Measurements from ENCODE around the gene TRAF7.

The TRAF7 gene

DNA sequence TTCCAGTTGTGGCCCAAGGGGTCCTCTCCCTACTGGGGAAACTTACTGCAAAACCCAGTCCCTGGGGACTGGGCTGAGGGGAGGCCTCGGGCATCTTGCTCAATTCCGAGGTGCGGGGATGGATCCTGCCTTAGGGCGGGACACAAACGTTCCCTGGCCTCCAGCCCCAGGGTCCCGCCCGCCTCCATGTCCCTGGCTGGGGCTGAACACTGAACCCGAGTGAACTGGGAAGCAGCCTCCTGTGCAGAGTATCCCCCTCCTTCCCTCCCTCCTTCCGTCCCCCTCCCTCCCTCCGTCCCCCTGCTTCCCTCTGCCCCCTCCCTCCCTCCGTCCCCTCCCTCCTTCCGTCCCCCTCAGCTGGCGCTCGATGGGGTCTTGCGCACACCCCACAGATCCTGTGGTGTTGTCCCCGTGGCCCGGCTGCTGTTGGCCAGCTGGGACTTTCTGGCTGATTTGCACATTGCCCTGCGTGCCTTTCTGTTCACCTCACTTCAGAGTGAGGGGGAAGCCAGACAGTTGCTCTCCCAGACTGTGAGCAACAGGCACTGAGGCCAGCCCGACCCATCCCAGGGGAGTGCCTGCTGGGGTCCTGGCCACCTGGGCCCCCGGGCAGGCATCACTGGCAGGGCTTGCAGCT, 5.5 kb downstream of the TRAF7 start:
- TF ChIP-seq SIN3A (IDR thresholded peaks at IDR 0.05; ENCODE audit: borderline replicate concordance, insufficient read depth, low read length) (no peak), FOXP2 (optimal IDR thresholded peaks at IDR 0.05; ENCODE audit: borderline replicate concordance, extremely low read depth, extremely low read length, insufficient read depth) (no peak), TAF1 (IDR thresholded peaks at IDR 0.05; ENCODE audit: borderline replicate concordance, insufficient read depth, low read length) (no peak), POLR2AphosphoS5 (IDR thresholded peaks at IDR 0.05; ENCODE audit: low read depth, low read length) (no peak)
- TF ChIP-seq, protein P1, sequence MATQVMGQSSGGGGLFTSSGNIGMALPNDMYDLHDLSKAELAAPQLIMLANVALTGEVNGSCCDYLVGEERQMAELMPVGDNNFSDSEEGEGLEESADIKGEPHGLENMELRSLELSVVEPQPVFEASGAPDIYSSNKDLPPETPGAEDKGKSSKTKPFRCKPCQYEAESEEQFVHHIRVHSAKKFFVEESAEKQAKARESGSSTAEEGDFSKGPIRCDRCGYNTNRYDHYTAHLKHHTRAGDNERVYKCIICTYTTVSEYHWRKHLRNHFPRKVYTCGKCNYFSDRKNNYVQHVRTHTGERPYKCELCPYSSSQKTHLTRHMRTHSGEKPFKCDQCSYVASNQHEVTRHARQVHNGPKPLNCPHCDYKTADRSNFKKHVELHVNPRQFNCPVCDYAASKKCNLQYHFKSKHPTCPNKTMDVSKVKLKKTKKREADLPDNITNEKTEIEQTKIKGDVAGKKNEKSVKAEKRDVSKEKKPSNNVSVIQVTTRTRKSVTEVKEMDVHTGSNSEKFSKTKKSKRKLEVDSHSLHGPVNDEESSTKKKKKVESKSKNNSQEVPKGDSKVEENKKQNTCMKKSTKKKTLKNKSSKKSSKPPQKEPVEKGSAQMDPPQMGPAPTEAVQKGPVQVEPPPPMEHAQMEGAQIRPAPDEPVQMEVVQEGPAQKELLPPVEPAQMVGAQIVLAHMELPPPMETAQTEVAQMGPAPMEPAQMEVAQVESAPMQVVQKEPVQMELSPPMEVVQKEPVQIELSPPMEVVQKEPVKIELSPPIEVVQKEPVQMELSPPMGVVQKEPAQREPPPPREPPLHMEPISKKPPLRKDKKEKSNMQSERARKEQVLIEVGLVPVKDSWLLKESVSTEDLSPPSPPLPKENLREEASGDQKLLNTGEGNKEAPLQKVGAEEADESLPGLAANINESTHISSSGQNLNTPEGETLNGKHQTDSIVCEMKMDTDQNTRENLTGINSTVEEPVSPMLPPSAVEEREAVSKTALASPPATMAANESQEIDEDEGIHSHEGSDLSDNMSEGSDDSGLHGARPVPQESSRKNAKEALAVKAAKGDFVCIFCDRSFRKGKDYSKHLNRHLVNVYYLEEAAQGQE (IDR thresholded peaks at IDR 0.05; ENCODE audit: insufficient read depth in 1 of 2, low read depth in 2 of 2, low read length in 2 of 2): no peak

DNA sequence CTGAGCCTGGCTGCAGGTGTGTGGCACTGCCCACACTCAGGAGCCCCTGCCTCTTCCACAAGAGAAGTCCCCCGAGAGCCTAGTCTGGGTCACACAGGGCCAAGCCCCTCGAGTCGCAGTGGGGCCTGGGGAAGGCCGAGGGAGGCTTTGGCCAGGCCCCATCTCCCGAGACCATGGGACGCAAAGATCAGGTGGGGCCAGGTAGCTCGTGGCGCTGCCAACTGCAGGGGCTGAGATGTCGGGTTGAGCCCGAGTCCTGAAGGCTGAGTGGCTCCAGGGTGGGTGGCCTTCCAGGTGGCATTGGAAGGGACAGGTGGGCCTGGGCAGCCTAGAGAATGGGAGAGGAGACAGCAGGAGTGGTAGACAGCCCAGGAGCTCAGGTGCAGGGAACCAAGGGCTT, 6.3 kb downstream of the TRAF7 start:
- TF ChIP-seq, protein P1 (IDR thresholded peaks at IDR 0.05; ENCODE audit: insufficient read depth in 1 of 2, low read depth in 2 of 2, low read length in 2 of 2): no peak
- no peak for TF ChIP-seq SIN3A (IDR thresholded peaks at IDR 0.05; ENCODE audit: borderline replicate concordance, insufficient read depth, low read length)
- no peak for TF ChIP-seq FOXP2 (optimal IDR thresholded peaks at IDR 0.05; ENCODE audit: borderline replicate concordance, extremely low read depth, extremely low read length, insufficient read depth)
- TF ChIP-seq TAF1 (IDR thresholded peaks at IDR 0.05; ENCODE audit: borderline replicate concordance, insufficient read depth, low read length): no peak
- no peak for TF ChIP-seq POLR2AphosphoS5 (IDR thresholded peaks at IDR 0.05; ENCODE audit: low read depth, low read length)

DNA sequence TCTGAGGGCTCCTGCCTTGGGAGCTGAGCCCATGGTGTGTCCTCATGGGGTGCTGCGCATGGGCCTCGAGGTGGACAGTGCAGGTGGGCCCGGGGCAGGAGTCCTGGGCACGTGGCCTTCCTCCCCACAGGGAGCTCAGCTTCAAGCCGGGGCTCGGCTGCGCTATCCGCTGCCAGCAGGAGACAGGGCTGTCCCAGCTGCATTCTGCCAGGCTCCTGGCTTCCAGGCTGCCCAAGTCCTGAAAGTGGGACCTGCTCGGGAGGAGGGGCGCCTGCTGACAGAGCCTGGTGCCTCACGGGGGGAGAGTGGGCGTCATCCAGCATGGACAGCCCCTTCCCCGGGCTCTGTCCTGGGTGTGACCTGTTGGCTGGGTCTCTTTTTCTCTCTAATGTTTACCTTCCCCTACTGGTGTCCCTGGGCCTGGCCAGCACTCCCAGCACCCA, 7.1 kb downstream of the TRAF7 start:
- TF ChIP-seq TAF1 (IDR thresholded peaks at IDR 0.05; ENCODE audit: borderline replicate concordance, insufficient read depth, low read length) (no peak), FOXP2 (optimal IDR thresholded peaks at IDR 0.05; ENCODE audit: borderline replicate concordance, extremely low read depth, extremely low read length, insufficient read depth) (no peak), POLR2AphosphoS5 (IDR thresholded peaks at IDR 0.05; ENCODE audit: low read depth, low read length) (no peak), SIN3A (IDR thresholded peaks at IDR 0.05; ENCODE audit: borderline replicate concordance, insufficient read depth, low read length) (no peak)
- TF ChIP-seq, protein P1 (IDR thresholded peaks at IDR 0.05; ENCODE audit: insufficient read depth in 1 of 2, low read depth in 2 of 2, low read length in 2 of 2): no peak

DNA sequence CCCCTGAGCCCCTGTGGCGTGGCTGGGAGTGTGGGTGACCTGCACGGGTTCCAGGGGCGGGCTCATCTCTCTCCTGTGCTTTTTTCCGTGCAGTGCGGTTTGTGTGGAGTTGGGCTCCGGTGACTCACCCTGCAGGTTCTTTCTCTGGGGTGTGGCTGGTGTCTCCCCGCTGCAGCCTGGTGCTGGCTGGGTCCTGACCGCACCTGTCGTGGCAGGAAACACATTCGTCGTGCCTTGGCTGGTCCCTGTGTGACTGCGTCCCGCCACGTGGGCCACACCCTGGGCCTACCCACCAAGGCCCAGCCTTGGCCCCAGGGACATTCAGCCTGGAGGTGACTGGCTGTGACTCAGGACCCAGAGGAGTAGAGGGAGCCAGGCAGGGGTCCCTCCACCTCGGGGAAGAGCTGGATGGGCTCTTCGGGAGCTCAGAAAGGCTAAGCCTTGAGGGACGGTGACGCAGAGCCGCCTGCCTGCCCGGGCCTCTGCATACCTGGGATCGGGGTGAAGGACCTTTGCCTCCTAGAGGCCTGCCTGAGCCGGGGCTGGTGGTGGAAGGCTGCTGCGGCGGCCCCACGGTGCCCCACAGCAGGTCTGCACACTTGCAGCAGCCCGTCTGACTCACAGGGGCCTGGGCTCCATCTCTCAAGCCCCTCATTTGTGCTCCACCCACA, 7.8 kb downstream of the TRAF7 start:
- no peak for TF ChIP-seq TAF1 (IDR thresholded peaks at IDR 0.05; ENCODE audit: borderline replicate concordance, insufficient read depth, low read length)
- no peak for TF ChIP-seq SIN3A (IDR thresholded peaks at IDR 0.05; ENCODE audit: borderline replicate concordance, insufficient read depth, low read length)
- TF ChIP-seq POLR2AphosphoS5 (IDR thresholded peaks at IDR 0.05; ENCODE audit: low read depth, low read length): no peak
- TF ChIP-seq, protein P1 (IDR thresholded peaks at IDR 0.05; ENCODE audit: insufficient read depth in 1 of 2, low read depth in 2 of 2, low read length in 2 of 2): no peak

All from PFSK-1 (cell line).